HCEC 1CT (cell line): ENCODE results near the gene PTGR2.
A peak's percentile ranks its signal among the peaks of the same experiment; 100 is the strongest.
"Not testable (repeated sequence)": the region's sequence is repeated elsewhere in the genome, so short reads cannot be mapped to it uniquely, and the experiment has no call there.

ENCODE experiments used
- DNase-seq: peaks from one replicate; pipeline ENCODE4 v3.0.0-alpha.2; 2017

Gene PTGR2

DNA sequence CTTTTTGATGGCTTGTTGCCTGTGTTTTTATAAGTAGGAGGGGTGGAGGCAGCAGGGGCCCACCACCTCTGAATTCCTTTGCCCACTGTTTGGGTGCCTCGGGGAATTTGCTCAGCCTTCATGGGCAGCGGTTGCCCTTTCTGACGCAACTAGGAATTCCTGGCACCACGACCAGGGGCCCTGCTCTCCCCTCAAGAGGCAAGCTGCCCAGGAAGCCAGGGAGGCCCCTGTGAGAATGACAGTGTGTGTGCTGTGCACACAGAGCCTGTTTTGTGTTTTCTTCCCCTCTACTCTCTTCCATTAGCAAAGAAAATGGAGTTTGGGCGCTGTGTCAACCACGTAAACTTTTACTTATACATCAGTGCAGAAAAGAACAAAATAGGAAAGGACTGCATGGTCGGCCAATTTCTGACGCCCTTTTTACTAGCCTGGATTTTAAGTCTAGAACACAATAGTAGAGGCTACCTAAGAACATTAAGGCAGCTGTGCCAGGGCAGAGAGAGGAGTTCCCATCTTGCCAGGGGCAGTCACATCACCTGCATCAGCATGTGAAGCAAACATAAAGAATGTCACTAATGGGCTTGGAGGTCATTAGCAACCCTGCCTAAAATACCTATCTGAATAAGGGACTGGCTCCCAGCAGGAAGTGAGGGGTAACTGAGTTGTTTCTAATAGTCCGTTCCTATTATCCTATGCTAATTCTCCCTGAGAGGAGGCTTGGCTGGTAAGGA is 17.9 kb upstream of the PTGR2 start:
- DNase-seq: no peak

DNA sequence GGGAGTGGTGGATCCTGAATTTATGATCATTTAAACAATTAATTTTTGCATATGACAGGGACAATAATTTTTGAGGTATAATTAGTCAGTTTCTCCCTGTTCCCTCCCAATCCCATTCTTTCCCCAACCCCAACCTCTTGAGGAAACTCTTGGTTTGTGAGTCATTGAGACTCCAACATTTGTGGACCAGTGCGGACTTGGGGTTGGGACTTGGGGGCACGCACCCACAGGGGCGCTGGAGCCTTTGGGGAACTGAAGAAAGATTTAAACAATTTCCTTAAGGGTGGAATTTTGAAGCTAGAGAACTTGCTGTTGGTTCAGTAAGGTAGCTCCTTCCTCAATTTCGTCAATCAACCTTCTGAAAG is 17.4 kb upstream of the PTGR2 start:
- no peak for DNase-seq

DNA sequence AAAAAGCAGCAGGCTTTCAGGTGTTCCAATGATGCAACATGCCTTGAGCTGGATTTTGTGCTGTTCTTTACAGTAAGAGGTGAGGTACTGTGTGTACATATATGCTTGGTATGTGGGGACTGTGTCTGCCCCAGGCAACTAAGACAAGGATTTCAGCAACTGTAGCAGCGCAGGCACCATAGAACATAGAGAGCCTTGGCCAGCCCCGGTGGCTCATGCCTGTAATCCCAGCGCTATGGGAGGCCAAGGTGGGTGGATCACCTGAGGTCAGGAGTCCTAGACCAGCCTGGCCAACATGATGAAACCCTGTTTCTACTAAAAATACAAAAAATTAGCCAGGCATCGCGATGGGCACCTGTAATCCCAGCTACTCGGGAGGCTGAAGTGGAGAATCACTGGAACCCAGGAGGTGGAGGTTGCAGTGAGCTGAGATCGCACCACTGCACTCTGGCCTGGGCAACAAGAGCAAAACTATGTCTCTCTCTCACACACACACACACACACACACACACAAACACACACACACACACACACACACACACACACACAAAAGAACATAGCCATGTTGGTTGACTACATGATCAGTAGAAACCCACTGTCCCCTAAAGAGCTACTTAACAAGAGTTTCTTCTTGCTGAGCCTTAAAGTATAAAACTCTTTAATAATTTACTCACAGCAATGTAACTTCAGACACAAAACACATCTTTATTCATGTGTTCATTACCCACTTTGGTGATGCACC is 13.2 kb upstream of the PTGR2 start:
- not testable (repeated sequence) for DNase-seq

DNA sequence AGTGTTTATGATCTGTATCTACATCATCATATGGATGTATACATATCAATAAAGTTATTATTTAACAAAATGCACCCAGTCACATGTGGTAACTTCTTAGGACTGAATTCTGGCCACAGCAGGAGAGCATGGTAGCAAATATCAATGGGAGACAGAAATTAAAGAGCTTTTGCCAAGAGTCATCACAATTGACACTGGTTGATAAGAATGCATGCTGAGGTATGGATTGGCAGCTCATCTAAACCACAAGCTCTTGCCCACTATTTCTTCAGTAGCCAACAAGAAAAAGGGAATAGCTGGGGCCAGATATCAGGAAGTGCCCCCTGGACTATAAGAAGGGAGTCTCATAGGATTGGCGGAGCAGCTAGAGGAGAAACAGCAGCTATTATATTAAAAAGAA is 9.4 kb upstream of the PTGR2 start:
- DNase-seq: no peak

DNA sequence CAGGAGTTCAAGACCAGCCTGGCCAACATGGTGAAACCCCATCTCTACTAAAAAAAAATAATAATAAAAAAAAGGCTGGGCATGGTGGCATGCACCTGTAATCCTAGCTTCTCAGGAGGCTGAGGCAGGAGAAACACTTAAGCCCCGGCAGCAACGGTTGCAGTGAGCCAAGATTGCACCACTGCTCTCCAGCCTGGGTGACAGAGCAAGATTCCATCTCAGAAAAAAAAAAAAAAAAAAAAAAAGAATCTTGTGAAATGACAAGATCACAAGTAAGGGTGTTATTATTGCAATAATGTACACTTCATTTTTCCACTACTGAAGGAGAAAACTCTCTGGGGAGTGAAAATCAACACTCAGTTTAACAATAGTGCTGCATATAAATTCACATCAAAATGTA is 8.8 kb upstream of the PTGR2 start:
- no peak for DNase-seq

DNA sequence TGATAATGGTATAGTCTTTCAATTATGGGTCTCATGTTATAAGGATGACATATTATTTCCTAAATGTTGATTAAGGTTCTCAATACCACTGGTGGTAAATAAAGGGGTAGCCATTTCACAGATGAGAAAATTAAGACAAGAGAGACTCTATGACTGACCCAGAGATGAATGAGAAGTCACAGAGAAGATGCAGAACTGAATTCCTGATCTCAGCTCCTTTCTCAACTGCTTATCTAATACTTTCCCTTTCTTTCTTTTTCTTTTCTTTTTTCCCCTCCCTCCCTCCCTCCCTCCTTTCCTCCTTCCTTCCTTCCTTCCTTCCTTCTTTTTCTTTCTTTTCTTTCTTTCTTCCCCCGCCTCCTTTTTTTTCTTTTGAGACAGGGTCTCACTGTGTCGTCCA is 8.3 kb upstream of the PTGR2 start:
- no peak for DNase-seq

DNA sequence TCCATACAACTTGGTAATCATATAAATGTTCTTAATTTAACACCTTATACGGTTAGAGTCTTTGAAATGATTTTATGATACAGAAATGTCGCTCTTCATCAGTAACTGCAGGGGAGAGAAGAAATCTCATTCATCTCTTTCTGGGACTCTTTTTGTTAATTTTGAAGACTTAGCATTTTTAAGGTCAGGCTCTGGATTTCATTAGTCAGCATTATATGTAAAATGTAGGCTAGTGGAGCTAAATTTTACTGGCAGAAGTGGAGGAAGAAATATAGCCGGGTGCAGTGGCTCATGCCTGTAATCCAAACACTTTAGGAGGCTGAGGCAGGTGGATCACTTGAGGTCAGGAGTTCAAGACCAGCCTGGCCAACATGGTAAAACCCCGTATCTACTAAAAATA is 4.7 kb upstream of the PTGR2 start:
- DNase-seq: no peak

DNA sequence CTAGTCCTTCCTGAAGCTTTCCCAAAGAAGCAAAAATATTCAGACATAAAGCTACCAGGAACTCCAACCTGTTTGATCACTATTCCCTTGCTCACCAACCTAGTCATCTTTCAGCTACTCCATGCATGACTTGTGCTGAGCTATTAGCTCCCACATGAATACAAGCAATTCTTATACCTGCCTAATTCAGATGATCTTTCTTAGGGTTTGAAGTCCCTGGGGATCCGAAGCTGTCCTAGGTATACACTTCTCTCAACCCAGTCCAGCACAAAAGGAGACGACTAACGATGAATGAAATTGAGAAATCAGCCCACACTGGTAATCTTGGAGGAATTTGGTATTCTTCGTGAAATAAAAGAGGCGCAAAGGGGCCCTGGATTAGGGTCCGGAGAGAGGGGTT is 631 bp upstream of the PTGR2 start:
- peak; percentile 9 for DNase-seq

DNA sequence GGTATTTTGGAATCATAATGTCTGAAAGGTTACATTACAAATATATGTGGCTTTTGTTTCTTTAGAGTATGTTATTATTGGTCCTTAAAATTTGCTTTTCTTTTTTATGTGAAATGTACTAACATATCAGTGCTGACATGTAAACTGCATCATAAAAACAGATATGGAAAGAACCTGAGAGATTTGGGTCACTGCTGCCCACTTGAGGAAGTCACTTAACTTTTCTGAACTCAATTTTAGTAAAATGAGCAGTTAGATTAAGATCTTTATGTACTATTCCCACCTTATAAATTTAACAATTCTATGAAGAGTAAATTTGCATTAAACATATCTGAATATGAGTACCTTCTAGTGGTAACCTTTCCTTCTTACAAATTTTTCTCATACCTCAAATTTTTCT is 7.5 kb downstream of the PTGR2 start:
- DNase-seq: no peak

DNA sequence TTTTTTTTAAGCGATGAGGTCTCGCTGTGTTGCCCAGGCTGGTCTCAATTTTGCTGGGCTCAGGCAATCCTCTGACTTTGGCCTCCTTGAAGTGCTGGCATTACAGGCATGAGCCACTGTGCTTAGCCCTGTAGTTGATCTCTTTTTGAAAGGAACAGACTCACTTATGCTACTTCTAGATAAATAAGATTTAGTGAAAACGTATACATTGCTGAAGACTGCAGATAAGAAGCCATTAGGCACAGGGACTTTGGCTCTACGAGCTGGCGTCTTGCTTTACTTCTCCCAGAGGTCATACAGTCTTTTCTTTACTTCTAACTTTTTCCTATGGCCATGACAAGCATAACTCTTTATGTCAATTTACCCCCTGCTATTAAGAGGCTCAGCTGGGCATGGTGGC is 9.4 kb downstream of the PTGR2 start:
- DNase-seq: no peak

DNA sequence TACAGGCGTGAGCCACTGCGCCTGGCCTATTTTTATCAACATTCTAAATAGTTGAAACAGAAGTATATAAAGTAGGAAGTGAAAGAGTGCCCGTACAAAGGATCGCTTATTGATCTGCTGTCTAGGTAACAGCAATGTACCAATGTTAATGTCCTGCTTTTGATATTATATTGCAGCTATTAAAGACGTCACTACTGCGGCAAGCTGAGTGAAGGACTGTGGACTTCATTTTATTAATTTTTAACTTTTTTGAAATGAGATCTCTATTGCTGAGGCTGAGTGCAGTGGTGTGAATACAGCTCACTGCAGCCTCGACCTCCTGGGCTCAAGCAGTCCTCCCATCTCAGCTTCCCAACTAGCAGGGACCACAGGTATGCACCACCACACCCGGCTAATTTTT is 10.8 kb downstream of the PTGR2 start:
- DNase-seq: no peak

DNA sequence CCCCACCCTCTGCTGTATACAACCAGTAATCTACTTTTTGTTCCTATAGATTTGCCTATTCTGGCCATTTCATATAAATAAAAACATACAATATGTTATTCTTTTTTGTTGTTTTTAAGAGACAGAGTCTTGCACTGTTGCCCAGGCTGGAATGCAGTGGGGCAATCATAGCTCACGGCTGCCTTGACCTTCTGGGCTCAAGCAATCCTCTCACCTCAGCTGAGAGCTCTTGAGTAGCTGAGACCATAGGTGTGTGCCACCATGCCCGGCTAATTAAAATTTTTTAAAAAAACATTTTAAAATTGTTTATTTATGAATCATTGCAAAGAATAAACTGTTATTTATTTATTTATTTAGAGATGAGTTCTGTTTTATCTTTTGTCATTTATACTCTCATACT is 11.6 kb downstream of the PTGR2 start:
- DNase-seq: no peak

DNA sequence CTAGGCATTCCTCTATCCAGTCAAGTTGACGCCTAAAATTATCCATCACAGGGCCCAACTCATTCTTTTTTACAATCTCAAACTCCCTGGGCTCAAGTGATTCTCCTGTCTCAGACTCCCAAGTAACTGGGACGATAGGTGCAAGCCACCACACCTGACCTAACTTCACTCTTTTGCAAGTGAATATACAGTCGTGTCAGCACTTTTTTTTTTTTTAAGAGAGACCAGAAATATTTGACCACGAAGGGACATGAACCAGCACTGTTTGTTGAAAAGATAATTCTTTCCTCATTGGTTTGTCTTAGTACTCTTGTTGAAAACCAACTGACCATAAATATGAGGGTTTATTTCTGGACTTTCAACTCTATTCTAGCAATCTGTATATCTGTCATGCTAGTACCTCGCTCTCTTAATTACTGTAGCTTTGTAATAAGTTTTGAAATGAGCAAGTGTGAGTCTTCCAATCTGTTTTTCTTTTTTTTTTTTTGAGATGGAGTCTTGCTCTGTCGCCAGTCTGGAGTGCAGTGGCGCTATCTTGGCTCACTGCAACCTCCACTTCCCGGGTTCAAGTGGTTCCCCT is 14.0 kb downstream of the PTGR2 start:
- DNase-seq: no peak

DNA sequence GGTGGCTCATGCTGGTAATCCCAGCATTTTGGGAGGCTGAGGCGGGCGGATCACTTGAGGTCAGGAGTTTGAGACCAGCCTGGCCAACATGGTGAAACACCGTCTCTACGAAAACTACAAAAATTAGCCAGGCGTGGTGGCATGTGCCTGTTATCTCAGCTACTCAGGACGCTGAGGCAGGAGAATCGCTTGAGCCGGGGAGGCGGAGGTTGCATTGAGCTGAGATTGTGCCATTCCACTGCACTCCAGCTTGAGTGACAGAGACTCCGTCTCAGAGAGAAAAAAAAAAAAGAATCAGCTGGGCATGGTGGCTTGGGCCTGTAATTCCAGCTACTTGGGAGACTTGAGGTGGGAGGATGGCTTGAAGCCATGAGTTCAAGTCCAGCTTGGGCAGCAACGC is 18.1 kb downstream of the PTGR2 start:
- DNase-seq: not testable (repeated sequence)

DNA sequence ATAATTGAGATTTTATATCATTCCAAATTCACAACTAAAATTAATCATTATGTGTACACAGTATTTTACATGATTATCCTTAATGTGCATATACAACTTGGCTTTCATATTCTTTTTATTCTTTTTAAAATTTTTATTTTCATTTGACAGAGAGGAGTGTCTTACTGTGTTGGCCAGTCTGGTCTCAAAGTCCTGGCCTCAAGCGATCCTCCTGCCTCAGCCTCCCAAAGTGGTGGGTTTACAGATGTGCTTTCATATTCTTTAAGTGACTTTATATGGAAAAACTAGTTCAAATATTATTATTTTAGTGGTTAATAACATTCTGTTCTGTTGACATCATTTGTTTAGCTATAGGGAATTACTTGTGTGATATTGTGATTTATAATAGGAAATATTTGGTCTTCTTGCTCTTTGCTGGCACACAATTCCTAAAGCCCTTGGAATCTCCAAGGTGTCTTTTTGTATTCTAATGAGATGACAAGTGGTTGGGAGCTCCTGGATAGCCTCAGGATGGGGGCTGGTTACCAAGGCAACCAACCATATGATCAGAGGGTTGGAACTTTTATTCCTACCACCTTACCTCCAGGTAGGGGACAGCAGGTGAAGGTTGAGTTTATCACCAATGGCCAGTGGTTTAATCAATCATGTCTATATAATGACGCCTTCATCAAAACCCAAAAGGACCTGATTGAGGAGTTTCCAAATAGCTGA is 19.0 kb downstream of the PTGR2 start:
- DNase-seq: no peak

DNA sequence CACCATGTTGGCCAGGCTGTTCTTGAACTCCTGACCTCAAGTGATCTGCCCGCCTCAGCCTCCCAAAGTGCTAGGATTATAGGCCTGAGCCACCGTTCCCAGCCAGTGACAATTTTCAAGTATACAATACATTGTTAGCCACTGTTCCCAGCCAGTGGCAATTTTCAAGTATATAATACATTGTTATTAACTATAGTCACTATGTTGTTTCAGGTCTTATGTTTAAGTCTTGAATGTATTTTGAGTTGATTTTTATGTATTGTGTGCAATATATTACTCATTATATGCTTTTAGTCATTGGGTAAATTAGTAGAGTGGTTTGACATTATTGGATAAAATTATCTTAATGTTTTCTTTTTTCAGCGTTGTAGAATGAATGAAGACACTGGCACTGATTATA is 22.0 kb downstream of the PTGR2 start:
- no peak for DNase-seq

DNA sequence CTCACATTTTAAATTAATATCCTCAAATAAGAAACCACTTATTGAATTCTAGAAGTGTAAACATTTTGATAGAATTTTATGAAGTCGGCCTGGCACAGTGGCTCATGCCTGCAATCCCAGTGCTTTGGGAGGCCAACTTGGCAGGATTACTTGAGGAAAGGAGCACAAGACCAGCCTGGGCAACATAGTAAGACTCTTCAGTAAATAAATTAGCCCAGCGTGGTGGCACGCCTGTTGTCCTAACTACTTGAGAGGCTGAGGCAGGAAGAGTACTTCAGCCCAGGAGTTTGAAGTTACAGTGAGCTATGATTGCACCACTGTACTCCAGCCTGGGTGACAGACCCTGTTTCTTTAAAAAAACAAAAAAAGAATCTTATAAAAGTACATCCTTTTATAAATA is 26.2 kb downstream of the PTGR2 start:
- DNase-seq: no peak

DNA sequence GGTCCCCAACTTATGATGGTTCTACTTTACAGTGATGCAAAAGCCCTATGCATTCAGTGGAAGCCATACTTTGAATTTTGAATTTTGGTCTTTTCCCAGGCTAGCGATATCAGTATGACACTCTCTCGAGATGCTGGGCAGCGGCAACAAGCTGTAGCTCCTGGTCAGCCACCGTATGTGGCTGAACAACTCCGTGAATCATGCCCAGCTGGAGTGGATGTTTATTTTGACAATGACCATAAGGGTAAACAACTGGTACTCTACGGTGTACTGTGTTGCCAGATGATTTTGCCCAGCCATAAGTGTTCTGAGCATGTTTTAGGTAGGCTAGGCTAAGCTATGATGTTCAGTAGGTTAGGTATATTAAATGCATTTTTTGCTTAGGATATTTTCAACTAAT is 26.8 kb downstream of the PTGR2 start:
- peak; percentile 83 for DNase-seq

DNA sequence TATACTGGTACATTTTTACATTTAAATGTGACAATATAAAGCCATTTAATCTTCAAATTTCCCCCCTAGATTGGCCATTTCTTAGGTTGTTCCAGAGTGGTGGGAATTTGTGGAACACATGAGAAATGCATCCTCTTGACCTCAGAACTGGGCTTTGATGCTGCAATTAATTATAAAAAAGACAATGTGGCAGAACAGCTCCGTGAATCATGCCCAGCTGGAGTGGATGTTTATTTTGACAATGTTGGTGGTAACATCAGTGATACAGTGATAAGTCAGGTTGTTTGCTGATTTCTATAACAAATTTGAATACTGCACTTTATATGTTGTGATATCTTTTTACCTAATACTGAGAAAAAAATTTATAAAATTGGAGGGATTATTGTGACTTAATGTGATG is 27.4 kb downstream of the PTGR2 start:
- peak; percentile 68 for DNase-seq

DNA sequence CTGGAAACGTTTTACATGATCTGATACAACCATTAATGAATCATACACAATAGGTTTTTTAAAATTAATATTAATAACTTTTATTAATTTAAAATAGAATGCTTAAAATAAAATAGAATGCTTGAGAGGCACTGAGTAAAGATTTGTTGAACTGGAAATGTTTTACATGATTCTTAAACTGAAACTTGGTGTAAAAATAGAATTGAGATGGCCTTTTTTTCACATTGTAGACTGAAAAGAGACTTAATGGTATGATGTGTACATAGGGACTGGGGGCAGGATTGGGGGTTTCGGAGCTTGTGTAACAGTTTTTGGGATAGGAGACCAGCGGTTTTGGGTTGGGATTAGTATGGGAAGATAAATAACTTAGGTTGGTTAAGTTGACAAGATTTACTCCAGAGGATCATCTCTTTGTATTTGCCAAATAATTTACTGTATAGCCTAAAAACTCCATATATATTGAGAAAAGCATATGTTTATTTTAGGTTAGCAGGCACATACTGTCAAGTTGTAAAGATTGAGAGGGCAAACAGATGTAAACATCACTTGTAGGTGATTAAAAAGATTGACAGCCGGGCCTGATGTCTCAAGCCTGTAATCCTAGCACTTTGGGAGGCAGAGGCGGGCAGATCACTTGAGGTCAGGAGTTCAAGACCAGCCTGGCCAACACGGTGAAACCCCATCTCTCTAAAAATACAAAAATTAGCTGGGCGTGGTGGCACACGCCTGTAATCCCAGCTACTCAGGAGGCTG is 33.0 kb downstream of the PTGR2 start:
- DNase-seq: no peak

DNA sequence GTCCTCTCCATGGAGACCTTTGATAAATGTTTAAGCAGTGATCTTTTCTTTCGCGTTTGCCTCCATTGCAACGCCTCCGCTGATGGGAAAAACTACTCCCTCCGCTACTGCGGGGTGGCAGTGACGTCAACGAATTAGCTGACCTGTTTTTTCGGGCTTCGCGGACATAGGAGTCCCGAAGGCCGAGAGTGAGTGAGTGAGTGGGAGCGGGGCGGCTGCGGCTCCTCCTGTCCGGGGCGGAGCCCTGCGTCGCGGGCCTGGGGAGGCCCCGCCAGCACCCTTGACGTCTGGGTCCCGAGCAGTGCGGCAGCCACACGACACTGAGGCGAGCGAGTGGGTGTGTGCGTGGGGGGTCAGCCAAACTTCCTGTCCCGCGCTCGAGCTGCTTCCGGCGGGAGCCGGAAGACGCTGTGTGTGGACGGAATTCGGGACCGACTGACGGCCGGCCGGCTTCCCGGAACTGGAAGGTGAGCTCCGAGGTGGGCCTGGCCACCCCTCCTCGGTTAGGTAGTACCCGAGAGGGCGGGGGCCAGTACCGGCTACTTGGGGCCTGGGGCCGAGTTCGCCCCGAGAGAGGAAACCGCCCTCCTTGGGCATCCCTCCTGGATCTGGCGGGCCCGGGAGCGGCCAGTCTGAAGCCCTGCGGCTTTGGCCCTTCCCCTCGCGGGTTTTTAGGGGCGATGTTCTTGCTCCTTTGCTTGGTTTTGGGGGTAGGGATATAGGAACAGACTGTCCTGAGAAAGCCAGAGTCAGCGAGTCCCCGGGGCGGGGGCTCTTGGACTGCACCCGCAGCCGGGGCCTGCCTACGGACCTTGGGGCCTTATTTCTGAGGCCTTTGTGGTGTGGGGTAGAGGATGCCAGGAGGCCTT is 35.1 kb downstream of the PTGR2 start, which contains the start of gene ZNF410:
ZNF410 (plus strand) TSS at position 411 of the 869 bp plus-strand sequence. CDS start 5,317 bp downstream, outside the sequence.
- DNase-seq: peak; percentile 99

DNA sequence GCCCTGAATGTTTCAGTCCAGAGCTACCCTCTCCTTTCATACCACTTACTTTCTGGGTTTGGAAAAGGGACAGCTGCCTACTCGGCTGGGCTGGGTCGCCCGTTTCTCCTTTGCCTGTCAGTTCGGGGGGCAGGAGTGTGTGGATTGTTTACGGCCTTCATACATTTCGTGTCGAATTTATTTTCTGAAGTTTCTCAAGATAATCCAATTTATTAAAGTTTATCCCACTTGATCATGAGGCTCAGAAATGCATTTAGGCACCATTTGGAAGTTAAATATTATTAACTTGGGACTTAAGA is 35.6 kb downstream of the PTGR2 start:
- DNase-seq: no peak
